SU-DHL-6 (cell line): ENCODE results near the gene CEP128.
A peak's percentile ranks its signal among the peaks of the same experiment; 100 is the strongest.

Source experiments
- H2AFZ ChIP-seq: fragments of 200-600 bp; sonication (generic); 2 replicates; pipeline ENCODE4 v1.6.1; 2014; ENCODE audit warnings: low read depth, mild to moderate bottlenecking, moderate library complexity, mixed read lengths, antibody characterized with exemption, low read length; ENCODE audit not compliant: severe bottlenecking
- H3F3A ChIP-seq: fragments of 200-600 bp; shearing (Covaris generic); 2 replicates; pipeline ENCODE4 v1.6.0; 2016; ENCODE audit warnings: antibody characterized with exemption, mild to moderate bottlenecking; ENCODE audit not compliant: insufficient read depth
- H3K27ac ChIP-seq: fragments of 200-600 bp; sonication (generic); 2 replicates; pipeline ENCODE4 v1.5.1; 2016; ENCODE audit warnings: low read depth, mild to moderate bottlenecking, low read length, moderate library complexity, mixed read lengths
- H3K27me3 ChIP-seq: fragments of 200-600 bp; sonication (generic), shearing (Covaris generic); 2 replicates; pipeline ENCODE4 v1.6.0; 2014; ENCODE audit warnings: mild to moderate bottlenecking, low read length
- H3K36me3 ChIP-seq: fragments of 200-600 bp; sonication (generic); 2 replicates; pipeline ENCODE4 v1.6.1; 2014; ENCODE audit warnings: mild to moderate bottlenecking, low read length, mixed read lengths
- H3K4me2 ChIP-seq: fragments of 300-600, 200-600 bp; shearing (Covaris generic), sonication (generic); 2 replicates; pipeline ENCODE4 v1.6.0; 2014; ENCODE audit warnings: low read length, low read depth, mild to moderate bottlenecking; ENCODE audit not compliant: poor library complexity, severe bottlenecking
- H3K4me3 ChIP-seq: fragments of 200-600 bp; sonication (generic); 2 replicates; pipeline ENCODE4 v1.5.1; 2014; ENCODE audit warnings: antibody characterized with exemption, low read length, mild to moderate bottlenecking, mixed read lengths; ENCODE audit not compliant: insufficient read depth, poor library complexity, severe bottlenecking
- H3K79me2 ChIP-seq: fragments of 200-600 bp; sonication (generic); 2 replicates; pipeline ENCODE4 v1.6.1; 2014; ENCODE audit warnings: mild to moderate bottlenecking, low read length, moderate library complexity; ENCODE audit not compliant: insufficient read depth
- H3K9ac ChIP-seq: fragments of 200-600 bp; sonication (generic); 2 replicates; pipeline ENCODE4 v1.7.0; 2014; ENCODE audit warnings: mild to moderate bottlenecking, low read length
- H3K9me2 ChIP-seq: fragments of 200-600 bp; sonication (generic); replicated peaks from 2 replicates; pipeline ENCODE4 v1.6.1; 2014; ENCODE audit warnings: low read length; ENCODE audit not compliant: insufficient read depth
- H3K9me3 ChIP-seq: fragments of 200-600 bp; sonication (generic); 2 replicates; pipeline ENCODE4 v1.6.1; 2014; ENCODE audit warnings: low read length, mixed read lengths; ENCODE audit not compliant: insufficient read depth
- H4K20me1 ChIP-seq: fragments of 200-600 bp; sonication (generic); 2 replicates; pipeline ENCODE4 v1.6.1; 2014; ENCODE audit warnings: low read depth, mild to moderate bottlenecking, antibody characterized with exemption, low read length, moderate library complexity, mixed read lengths
- CTCF ChIP-seq: fragments of 200-600 bp; sonication (generic); IDR thresholded peaks from one replicate; pipeline ENCODE4 v1.5.1; 2017; ENCODE audit warnings: antibody characterized with exemption, mild to moderate bottlenecking, low read length, moderate library complexity; ENCODE audit not compliant: insufficient read depth, poor library complexity, severe bottlenecking
- EZH2phosphoT487 ChIP-seq: fragments of 200-600 bp; sonication (generic), shearing (Covaris generic); conservative IDR thresholded peaks from 2 replicates; pipeline ENCODE4 v1.6.1; 2018; ENCODE audit warnings: mild to moderate bottlenecking, antibody characterized with exemption, low read length, moderate library complexity, mixed read lengths

The CEP128 gene

GRCh38 chr14:80901260-80901659 lies 40.3 kb downstream of the CEP128 start:
- H3K79me2 ChIP-seq = no peaks in the 10 kb centered on the region
- no peaks in the 10 kb centered on the region for H4K20me1 ChIP-seq
- H3K27ac ChIP-seq = no peak overlapping the region
- no peaks in the 10 kb centered on the region for H3K9me2 ChIP-seq
- no peaks in the 10 kb centered on the region for H3K27me3 ChIP-seq
- H3K4me3 ChIP-seq = no peak overlapping the region
- no peak overlapping the region for H3K4me2 ChIP-seq
- H3F3A ChIP-seq = no peaks in the 10 kb centered on the region
- H3K9me3 ChIP-seq = no peaks in the 10 kb centered on the region
- H3K36me3 ChIP-seq = no peaks in the 10 kb centered on the region
- no peak overlapping the region for H2AFZ ChIP-seq
- TF ChIP-seq EZH2phosphoT487 (no peak), CTCF (no peak)
- no peak overlapping the region for H3K9ac ChIP-seq

- no peak overlapping the region for H3K4me3 ChIP-seq
- no peaks in the 10 kb centered on the region for H3K79me2 ChIP-seq
- H3K36me3 ChIP-seq = peaks cover 6% of the 10 kb centered on the region; the same call in 1 of the 2 replicates
- no peak overlapping the region for H3K9ac ChIP-seq
- no peaks in the 10 kb centered on the region for H3K27me3 ChIP-seq
- no peaks in the 10 kb centered on the region for H3K9me2 ChIP-seq
- no peak overlapping the region for H3K4me2 ChIP-seq
- H3K9me3 ChIP-seq = no peaks in the 10 kb centered on the region; the same call in 1 of the 2 replicates
- no peaks in the 10 kb centered on the region for H4K20me1 ChIP-seq
- TF ChIP-seq CTCF (no peak), EZH2phosphoT487 (no peak)
- H3K27ac ChIP-seq = no peak overlapping the region
- no peak overlapping the region for H2AFZ ChIP-seq
- no peaks in the 10 kb centered on the region for H3F3A ChIP-seq
These were observed 68.9 kb downstream of the CEP128 start for GRCh38 chr14:80872645-80873044.

- no peaks in the 10 kb centered on the region; the same call in 1 of the 2 replicates for H3K9me3 ChIP-seq
- H3K4me2 ChIP-seq = peak overlapping the region; percentile 12
- no peaks in the 10 kb centered on the region for H4K20me1 ChIP-seq
- TF ChIP-seq CTCF (no peak), EZH2phosphoT487 (no peak)
- no peak overlapping the region for H3K4me3 ChIP-seq
- H3K79me2 ChIP-seq = no peaks in the 10 kb centered on the region
- H3K27ac ChIP-seq = no peak overlapping the region
- no peaks in the 10 kb centered on the region for H3K27me3 ChIP-seq
- no peak overlapping the region for H2AFZ ChIP-seq
- no peaks in the 10 kb centered on the region for H3K9me2 ChIP-seq
- H3F3A ChIP-seq = no peaks in the 10 kb centered on the region; the same call in 1 of the 2 replicates
- peaks cover 10% of the 10 kb centered on the region; the same call in 1 of the 2 replicates for H3K36me3 ChIP-seq
- no peak overlapping the region for H3K9ac ChIP-seq
These were observed 73.3 kb downstream of the CEP128 start for GRCh38 chr14:80868260-80868659.

GRCh38 chr14:80867798-80868197 lies 73.7 kb downstream of the CEP128 start:
- Histone ChIP-seq H3K36me3 (peaks cover 10% of the 10 kb centered on the region; the same call in 1 of the 2 replicates), H3K79me2 (no peaks in the 10 kb centered on the region), H3K9me3 (no peaks in the 10 kb centered on the region; the same call in 1 of the 2 replicates), H4K20me1 (no peaks in the 10 kb centered on the region), H3K27ac (no peak overlapping the region), H3K9me2 (no peaks in the 10 kb centered on the region), H3K4me3 (no peak overlapping the region), H3K4me2 (peak overlapping the region; percentile 12), H3K27me3 (no peaks in the 10 kb centered on the region), H3K9ac (no peak overlapping the region), H2AFZ (no peak overlapping the region), H3F3A (no peaks in the 10 kb centered on the region; the same call in 1 of the 2 replicates)
- TF ChIP-seq EZH2phosphoT487 (no peak), CTCF (no peak)
